ENCODE data around the gene GATB.

- no peak for TF ChIP-seq CTCF (optimal IDR thresholded peaks at IDR 0.05 in 1 of 3, IDR thresholded peaks at IDR 0.05 in 1 of 3, conservative IDR thresholded peaks at IDR 0.05 in 1 of 3; ENCODE audit: extremely low read depth in 1 of 3, insufficient read depth in 2 of 3, low read length in 3 of 3)
- TF ChIP-seq EZH2 (IDR thresholded peaks at IDR 0.05; ENCODE audit: low read length) = no peak
Observed at GRCh38 chr4:151810476-151810875, 49.7 kb upstream of the GATB start.

Measured in keratinocyte (primary cell).